GM12878 (cell line): ENCODE data around the gene TIMP3. TPM values are rescaled to one million over a fixed set of nuclear protein-coding genes. Genes with fewer than 3 reads are reported as not detected.

ENCODE experiments used
- ATAC-seq: fragments of 200-7000 bp; cut with Tn5 transposase; 3 replicates; pipeline ENCODE4 v1.9.1; 2020; ENCODE audit warnings: mild to moderate bottlenecking, moderate library complexity
- BruUV-seq: library from RNA; stranded (reverse); fragments of 400-500 nt; replicated peaks from 2 replicates; lab custom pipeline; 2021; lab: Mats Ljungman, UMichigan
- CTCF ChIA-PET: fragments of 300-600 bp; sonication (Branson Sonifier 250); formaldehyde crosslinking; extraction: SDS; loops from one replicate; lab custom pipeline; 2021; ENCODE audit warnings: inconsistent platforms; lab: Yijun Ruan, JAX
- POLR2A ChIA-PET: fragments of 350-600 bp; formaldehyde crosslinking; extraction: SDS; loops from one replicate; lab custom pipeline; 2021; ENCODE audit warnings: inconsistent platforms; lab: Charles Lee
- RAD21 ChIA-PET: fragments of 300-600 bp; sonication (Branson Sonifier 250); formaldehyde crosslinking; loops from one replicate; lab custom pipeline; 2023; ENCODE audit warnings: antibody characterized with exemption; ENCODE audit not compliant: unreplicated experiment; lab: Charles Lee
- SMC1A ChIA-PET: fragments of 300-600 bp; sonication (Branson Sonifier 250); formaldehyde crosslinking; loops from one replicate; lab custom pipeline; 2023; ENCODE audit not compliant: unreplicated experiment, uncharacterized antibody; lab: Charles Lee
- DNase-seq: peaks from one replicate; pipeline ENCODE4 v3.0.0-alpha.2; 2011; ENCODE audit warnings: low read depth, low spot score
- FAIRE-seq: peaks from 3 replicates; lab custom pipeline; 2011; peaks lifted over from hg19 to GRCh38; lab: Jason Lieb, UNC
- H2AFZ ChIP-seq: 2 replicates; pipeline ENCODE4 v1.6.0; 2011; ENCODE audit warnings: low read depth, low read length, control low read depth; ENCODE audit not compliant: control insufficient read depth
- H3K27ac ChIP-seq: 2 replicates; pipeline ENCODE4 v1.5.1; 2011; ENCODE audit warnings: control low read depth; ENCODE audit not compliant: control insufficient read depth, insufficient read depth
- H3K27me3 ChIP-seq, 2 experiments: replicated peaks in 1 of 2; 2 replicates each; pipeline versions ENCODE4 v1.6.0 to v1.6.1; 2011; ENCODE audit warnings: low read length in 1 of 2; ENCODE audit not compliant: control insufficient read depth in 2 of 2, insufficient read depth in 2 of 2
- H3K36me3 ChIP-seq, 2 experiments: 2 replicates each; pipeline ENCODE4 v1.5.1; 2011; ENCODE audit warnings: low read length in 1 of 2; ENCODE audit not compliant: control insufficient read depth in 2 of 2, insufficient read depth in 2 of 2
- H3K4me1 ChIP-seq: 2 replicates; pipeline ENCODE4 v1.6.1; 2011; ENCODE audit warnings: mild to moderate bottlenecking, low read length, moderate library complexity, mixed read lengths; ENCODE audit not compliant: control insufficient read depth, insufficient read depth
- H3K4me2 ChIP-seq: 2 replicates; pipeline ENCODE4 v1.6.0; 2011; ENCODE audit warnings: control low read depth; ENCODE audit not compliant: control insufficient read depth, insufficient read depth
- H3K4me3 ChIP-seq: fragments of 200-600 bp; sonication (generic); 2 replicates; pipeline ENCODE4 v1.5.1; 2016
- H3K79me2 ChIP-seq: 2 replicates; pipeline ENCODE4 v1.6.0; 2011; ENCODE audit warnings: low read length; ENCODE audit not compliant: control insufficient read depth, insufficient read depth
- H3K9ac ChIP-seq: 2 replicates; pipeline ENCODE4 v1.8.0; 2011; ENCODE audit warnings: low read length, control low read depth, mixed read lengths; ENCODE audit not compliant: control insufficient read depth, insufficient read depth
- H3K9me3 ChIP-seq: replicated peaks from 3 replicates; pipeline ENCODE4 v1.5.1; 2011; ENCODE audit warnings: mild to moderate bottlenecking, low read length; ENCODE audit not compliant: control insufficient read depth, insufficient read depth
- H4K20me1 ChIP-seq: 2 replicates; pipeline ENCODE4 v1.6.0; 2011; ENCODE audit not compliant: control insufficient read depth, insufficient read depth
- FOXK2 ChIP-seq: fragments of 450-650 bp; IDR thresholded peaks from 2 replicates; pipeline ENCODE4 v1.6.1; 2017; ENCODE audit warnings: mild to moderate bottlenecking, moderate library complexity
- KLF5 ChIP-seq: fragments of 450-650 bp; IDR thresholded peaks from 2 replicates; pipeline ENCODE4 v1.6.1; 2014; ENCODE audit warnings: mild to moderate bottlenecking; ENCODE audit not compliant: partially characterized antibody
- RAD51 ChIP-seq: fragments of 450-650 bp; IDR thresholded peaks from 2 replicates; pipeline ENCODE4 v1.6.1; 2016; ENCODE audit warnings: moderate library complexity, mild to moderate bottlenecking, inconsistent platforms
- SIX5 ChIP-seq: IDR thresholded peaks from 2 replicates; pipeline ENCODE4 v1.6.1; 2011; ENCODE audit warnings: mild to moderate bottlenecking, low read depth, low read length, moderate library complexity; ENCODE audit not compliant: severe bottlenecking
- SMC3 ChIP-seq: IDR thresholded peaks from 2 replicates; pipeline ENCODE4 v1.6.1; 2011; ENCODE audit warnings: low read length, improper control_type of control experiment, borderline replicate concordance
- SPI1 ChIP-seq: IDR thresholded peaks from 2 replicates; pipeline ENCODE4 v1.6.1; 2011; ENCODE audit warnings: low read depth, mild to moderate bottlenecking, low read length, moderate library complexity, borderline replicate concordance; ENCODE audit not compliant: insufficient read depth
- TARDBP ChIP-seq: IDR thresholded peaks from 2 replicates; pipeline ENCODE4 v1.6.1; 2016; ENCODE audit warnings: borderline replicate concordance
- TBL1XR1 ChIP-seq: IDR thresholded peaks from 2 replicates; pipeline ENCODE4 v1.6.1; 2012; ENCODE audit warnings: low read depth, low read length, improper control_type of control experiment
- ZNF217 ChIP-seq: fragments of 450-650 bp; IDR thresholded peaks from 2 replicates; pipeline ENCODE4 v1.6.1; 2017; ENCODE audit warnings: antibody characterized with exemption, mild to moderate bottlenecking
- WGBS: methylation state at CpG from one replicate; pipeline ENCODE4 v1.1.6; 2016; ENCODE audit warnings: low lambda C conversion rate; ENCODE audit not compliant: insufficient replicate concordance, insufficient coverage; ENCODE audit errors: missing lambda C conversion rate; 5-methylcytosine and 5-hydroxymethylcytosine counted together
- in situ Hi-C: fragments of 300-500 bp; cut with MboI; formaldehyde crosslinking; loops from 9 replicates; pipeline ENCODE4 v1.14.3; 2018; ENCODE audit warnings: mixed read lengths
- intact Hi-C: fragments of 100-400 bp; cut with micrococcal nuclease; formaldehyde crosslinking; loops from one replicate; pipeline ENCODE4 v1.14.2; 2022; ENCODE audit not compliant: unreplicated experiment
- polyA plus RNA-seq, 11 experiments: library from polyadenylated mRNA; depleted of rRNA in 4 of 11; unstranded in 6 of 11; stranded (reverse) in 5 of 11; fragments of >200 nt; fragmentation: Nextera tagmentation in 4 of 11; fragmentation: Illumina TruSeq in 1 of 11; extraction: Ambion mirVana in 4 of 11; extraction: Trizol in 1 of 11; gene quantifications; 1 replicate in 1 of 11; 2 replicates in 10 of 11; pipeline versions ENCODE4 v1.2.1 to v1.2.3, GENCODE V29; 2011 to 2016; ENCODE audit warnings: inconsistent platforms in 2 of 11, missing spikeins in 2 of 11, low read depth in 1 of 11
- total RNA-seq, 4 experiments: library from RNA; depleted of rRNA in 3 of 4; stranded (reverse); fragments of >200 nt in 3 of 4; fragmentation: Illumina TruSeq in 1 of 4; extraction: Trizol in 1 of 4; gene quantifications; 2 replicates each; pipeline versions ENCODE4 v1.2.1 to v1.2.3, GENCODE V29; 2013 to 2021
- TF ChIP-seq, protein P1 (sequence below): fragments of 150-350 bp; IDR thresholded peaks from 2 replicates; pipeline ENCODE4 v1.6.1; 2016; ENCODE audit warnings: low read depth, low read length
- TF ChIP-seq, protein P2 (sequence below): fragments of 450-650 bp; IDR thresholded peaks from 2 replicates; pipeline ENCODE4 v1.6.1; 2016; ENCODE audit warnings: mild to moderate bottlenecking, moderate library complexity, borderline replicate concordance
- TF ChIP-seq, protein P3 (sequence below): fragments of 450-650 bp; IDR thresholded peaks from 2 replicates; pipeline ENCODE4 v1.6.1; 2018; ENCODE audit warnings: borderline replicate concordance, mild to moderate bottlenecking; ENCODE audit not compliant: partially characterized antibody
- TF ChIP-seq, protein P4 (sequence below): IDR thresholded peaks from 2 replicates; pipeline ENCODE4 v1.6.1; 2011; ENCODE audit warnings: low read depth, mild to moderate bottlenecking, low read length, moderate library complexity, borderline replicate concordance; ENCODE audit errors: extremely low read depth

The TIMP3 gene
- total and polyA plus RNA-seq, 10 of the 15 experiments (the other 5 are each of a cell fraction or from before 2014, with no cell fraction given), result 0.01 to 0.74 (median 0.27) TPM; not detected in 5

DNA sequence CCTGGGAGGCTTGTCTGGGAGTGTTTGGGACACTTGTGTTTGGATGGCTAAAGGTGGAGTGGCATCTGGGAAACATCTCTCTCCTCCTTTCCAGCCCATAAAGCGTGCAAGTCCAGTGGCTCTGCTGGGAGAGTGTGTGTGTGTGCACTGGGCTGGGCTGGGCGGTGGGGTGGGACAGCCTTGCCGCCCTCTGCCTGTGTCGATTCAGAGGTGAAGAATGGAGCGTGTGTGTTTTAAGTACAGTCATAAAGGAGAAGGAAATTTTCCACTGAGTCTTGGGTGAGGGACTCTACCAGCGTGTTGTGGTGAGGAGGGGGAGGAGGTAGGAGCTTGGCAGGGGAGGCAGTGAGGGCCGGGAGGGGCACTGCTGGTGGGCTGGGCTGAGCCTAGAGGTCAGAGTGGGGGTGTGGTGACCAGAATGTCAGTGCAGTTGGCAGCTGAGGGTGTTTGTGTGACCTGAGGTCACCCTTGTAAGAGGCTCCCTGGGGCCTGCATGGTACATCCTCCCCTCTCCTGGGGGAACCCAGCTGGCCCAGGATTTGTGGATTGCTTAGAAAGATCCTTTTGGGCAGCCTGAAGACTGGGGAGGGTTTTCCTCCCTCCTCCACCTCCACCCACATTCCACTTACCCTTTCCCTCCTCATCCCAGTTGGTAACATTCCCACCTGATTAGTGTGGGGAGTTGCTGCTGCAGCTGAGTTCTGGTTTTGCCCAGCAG, 1.7 kb downstream of the TIMP3 start:
- SMC1A ChIA-PET, result no interaction called here
- Histone ChIP-seq H3K36me3 (no peaks in the 10 kb centered on the region), H2AFZ (no peak overlapping the region), H3K4me2 (no peak overlapping the region), H3K9me3 (no peaks in the 10 kb centered on the region), H3K27me3 (peaks cover 4 to 5% of the 10 kb centered on the region in 2 experiments; a peak in 3 of 4 replicates), H3K4me1 (no peaks in the 10 kb centered on the region), H3K9ac (no peak overlapping the region), H3K4me3 (no peak overlapping the region), H4K20me1 (no peaks in the 10 kb centered on the region), H3K79me2 (no peaks in the 10 kb centered on the region), H3K27ac (no peak overlapping the region)
- no peak for ATAC-seq
- POLR2A ChIA-PET, result no interaction called here
- intact Hi-C loops, result no loop called here
- no peak for DNase-seq
- no TSS peak for BruUV-seq
- 14% methylated on average over 7 of the region's 7 CpGs for WGBS
- FAIRE-seq, result no peak
- CTCF ChIA-PET, result no interaction called here
- in situ Hi-C loops, result no loop called here
- RAD21 ChIA-PET, result no interaction called here
- TF ChIP-seq, protein P1, sequence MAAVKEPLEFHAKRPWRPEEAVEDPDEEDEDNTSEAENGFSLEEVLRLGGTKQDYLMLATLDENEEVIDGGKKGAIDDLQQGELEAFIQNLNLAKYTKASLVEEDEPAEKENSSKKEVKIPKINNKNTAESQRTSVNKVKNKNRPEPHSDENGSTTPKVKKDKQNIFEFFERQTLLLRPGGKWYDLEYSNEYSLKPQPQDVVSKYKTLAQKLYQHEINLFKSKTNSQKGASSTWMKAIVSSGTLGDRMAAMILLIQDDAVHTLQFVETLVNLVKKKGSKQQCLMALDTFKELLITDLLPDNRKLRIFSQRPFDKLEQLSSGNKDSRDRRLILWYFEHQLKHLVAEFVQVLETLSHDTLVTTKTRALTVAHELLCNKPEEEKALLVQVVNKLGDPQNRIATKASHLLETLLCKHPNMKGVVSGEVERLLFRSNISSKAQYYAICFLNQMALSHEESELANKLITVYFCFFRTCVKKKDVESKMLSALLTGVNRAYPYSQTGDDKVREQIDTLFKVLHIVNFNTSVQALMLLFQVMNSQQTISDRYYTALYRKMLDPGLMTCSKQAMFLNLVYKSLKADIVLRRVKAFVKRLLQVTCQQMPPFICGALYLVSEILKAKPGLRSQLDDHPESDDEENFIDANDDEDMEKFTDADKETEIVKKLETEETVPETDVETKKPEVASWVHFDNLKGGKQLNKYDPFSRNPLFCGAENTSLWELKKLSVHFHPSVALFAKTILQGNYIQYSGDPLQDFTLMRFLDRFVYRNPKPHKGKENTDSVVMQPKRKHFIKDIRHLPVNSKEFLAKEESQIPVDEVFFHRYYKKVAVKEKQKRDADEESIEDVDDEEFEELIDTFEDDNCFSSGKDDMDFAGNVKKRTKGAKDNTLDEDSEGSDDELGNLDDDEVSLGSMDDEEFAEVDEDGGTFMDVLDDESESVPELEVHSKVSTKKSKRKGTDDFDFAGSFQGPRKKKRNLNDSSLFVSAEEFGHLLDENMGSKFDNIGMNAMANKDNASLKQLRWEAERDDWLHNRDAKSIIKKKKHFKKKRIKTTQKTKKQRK, result no peak
- TF ChIP-seq, protein P2, sequence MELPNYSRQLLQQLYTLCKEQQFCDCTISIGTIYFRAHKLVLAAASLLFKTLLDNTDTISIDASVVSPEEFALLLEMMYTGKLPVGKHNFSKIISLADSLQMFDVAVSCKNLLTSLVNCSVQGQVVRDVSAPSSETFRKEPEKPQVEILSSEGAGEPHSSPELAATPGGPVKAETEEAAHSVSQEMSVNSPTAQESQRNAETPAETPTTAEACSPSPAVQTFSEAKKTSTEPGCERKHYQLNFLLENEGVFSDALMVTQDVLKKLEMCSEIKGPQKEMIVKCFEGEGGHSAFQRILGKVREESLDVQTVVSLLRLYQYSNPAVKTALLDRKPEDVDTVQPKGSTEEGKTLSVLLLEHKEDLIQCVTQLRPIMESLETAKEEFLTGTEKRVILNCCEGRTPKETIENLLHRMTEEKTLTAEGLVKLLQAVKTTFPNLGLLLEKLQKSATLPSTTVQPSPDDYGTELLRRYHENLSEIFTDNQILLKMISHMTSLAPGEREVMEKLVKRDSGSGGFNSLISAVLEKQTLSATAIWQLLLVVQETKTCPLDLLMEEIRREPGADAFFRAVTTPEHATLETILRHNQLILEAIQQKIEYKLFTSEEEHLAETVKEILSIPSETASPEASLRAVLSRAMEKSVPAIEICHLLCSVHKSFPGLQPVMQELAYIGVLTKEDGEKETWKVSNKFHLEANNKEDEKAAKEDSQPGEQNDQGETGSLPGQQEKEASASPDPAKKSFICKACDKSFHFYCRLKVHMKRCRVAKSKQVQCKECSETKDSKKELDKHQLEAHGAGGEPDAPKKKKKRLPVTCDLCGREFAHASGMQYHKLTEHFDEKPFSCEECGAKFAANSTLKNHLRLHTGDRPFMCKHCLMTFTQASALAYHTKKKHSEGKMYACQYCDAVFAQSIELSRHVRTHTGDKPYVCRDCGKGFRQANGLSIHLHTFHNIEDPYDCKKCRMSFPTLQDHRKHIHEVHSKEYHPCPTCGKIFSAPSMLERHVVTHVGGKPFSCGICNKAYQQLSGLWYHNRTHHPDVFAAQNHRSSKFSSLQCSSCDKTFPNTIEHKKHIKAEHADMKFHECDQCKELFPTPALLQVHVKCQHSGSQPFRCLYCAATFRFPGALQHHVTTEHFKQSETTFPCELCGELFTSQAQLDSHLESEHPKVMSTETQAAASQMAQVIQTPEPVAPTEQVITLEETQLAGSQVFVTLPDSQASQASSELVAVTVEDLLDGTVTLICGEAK, result no peak
- no peak for TF ChIP-seq FOXK2
- no peak for TF ChIP-seq RAD51
- TF ChIP-seq SPI1, result no peak
- TF ChIP-seq TBL1XR1, result no peak
- no peak for TF ChIP-seq SMC3
- no peak for TF ChIP-seq TARDBP
- TF ChIP-seq, protein P3, sequence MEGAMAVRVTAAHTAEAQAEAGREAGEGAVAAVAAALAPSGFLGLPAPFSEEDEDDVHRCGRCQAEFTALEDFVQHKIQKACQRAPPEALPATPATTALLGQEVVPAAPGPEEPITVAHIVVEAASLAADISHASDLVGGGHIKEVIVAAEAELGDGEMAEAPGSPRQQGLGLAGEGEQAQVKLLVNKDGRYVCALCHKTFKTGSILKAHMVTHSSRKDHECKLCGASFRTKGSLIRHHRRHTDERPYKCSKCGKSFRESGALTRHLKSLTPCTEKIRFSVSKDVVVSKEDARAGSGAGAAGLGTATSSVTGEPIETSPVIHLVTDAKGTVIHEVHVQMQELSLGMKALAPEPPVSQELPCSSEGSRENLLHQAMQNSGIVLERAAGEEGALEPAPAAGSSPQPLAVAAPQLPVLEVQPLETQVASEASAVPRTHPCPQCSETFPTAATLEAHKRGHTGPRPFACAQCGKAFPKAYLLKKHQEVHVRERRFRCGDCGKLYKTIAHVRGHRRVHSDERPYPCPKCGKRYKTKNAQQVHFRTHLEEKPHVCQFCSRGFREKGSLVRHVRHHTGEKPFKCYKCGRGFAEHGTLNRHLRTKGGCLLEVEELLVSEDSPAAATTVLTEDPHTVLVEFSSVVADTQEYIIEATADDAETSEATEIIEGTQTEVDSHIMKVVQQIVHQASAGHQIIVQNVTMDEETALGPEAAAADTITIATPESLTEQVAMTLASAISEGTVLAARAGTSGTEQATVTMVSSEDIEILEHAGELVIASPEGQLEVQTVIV, result no peak
- no peak for TF ChIP-seq SIX5
- TF ChIP-seq KLF5, result no peak
- TF ChIP-seq, protein P4, sequence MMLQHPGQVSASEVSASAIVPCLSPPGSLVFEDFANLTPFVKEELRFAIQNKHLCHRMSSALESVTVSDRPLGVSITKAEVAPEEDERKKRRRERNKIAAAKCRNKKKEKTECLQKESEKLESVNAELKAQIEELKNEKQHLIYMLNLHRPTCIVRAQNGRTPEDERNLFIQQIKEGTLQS, result no peak
- TF ChIP-seq ZNF217, result no peak
